ENCODE data around the gene VPS51. TPM values are rescaled to one million over a fixed set of nuclear protein-coding genes. Genes with fewer than 3 reads are reported as not detected.

The VPS51 gene
- total and polyA plus RNA-seq, 9 of the 15 experiments (the other 6 are each of a cell fraction or from before 2014, with no cell fraction given), result 1.8 to 143 (median 46.8) TPM

DNA sequence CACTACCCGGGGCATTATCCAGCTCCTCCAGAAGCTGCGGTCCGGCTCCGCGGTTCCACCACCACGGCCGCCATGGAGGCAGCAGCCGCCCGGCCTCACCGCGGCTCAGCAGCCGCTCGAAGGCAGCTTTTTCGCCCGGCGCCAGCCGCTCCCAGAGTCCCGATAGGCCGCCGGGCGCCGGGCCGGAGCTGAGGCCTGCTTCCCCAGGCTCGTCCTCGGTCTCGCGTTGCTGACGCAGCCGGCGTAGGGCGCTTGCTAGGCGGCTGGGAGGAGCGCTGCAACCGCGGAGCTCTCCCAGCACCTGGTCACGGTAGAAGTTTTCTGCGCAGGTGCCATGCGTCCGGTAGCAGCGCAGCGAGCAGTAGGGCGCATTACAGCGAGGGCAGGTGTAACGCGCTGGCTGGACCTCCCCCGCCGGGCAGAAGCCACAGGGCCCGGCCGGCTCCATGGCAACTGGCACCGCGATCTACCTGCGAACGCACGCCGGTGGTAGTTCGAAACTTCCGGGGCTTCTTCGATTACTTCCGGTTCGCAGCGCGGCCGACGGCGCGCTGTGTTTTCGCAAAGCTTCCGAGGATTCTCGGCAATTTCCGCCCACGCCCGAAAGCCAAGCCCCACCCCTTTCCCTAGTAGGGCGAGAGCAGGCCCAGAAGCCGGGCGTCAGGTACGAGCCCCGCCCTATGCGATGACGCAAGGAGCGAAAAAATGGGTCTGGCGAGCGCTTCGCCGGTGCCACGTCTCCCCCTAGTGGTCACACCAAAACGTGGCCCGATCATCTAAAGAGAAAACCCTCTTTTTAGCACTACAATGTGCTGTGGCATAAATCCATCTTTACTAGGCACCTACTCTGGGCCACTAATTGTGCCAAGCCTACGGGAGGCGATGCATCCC lies 21.4 kb downstream of the VPS51 start, which contains the start of gene ZNHIT2 (continued):
- TF ChIP-seq EHMT2 (IDR thresholded peaks at IDR 0.05) (no peak), DDX20 (tag; IDR thresholded peaks at IDR 0.05; ENCODE audit: low read depth) (no peak), ZFPM2 (CRISPR knock-in tag; IDR thresholded peaks at IDR 0.05) (no peak), ZNF431 (CRISPR knock-in tag; IDR thresholded peaks at IDR 0.05) (0 out of 2 replicates have a peak, but pooled peaks have one; percentile 73), BHLHE40 (IDR thresholded peaks at IDR 0.05; ENCODE audit: low read length) (no peak; the same call in 1 of the 2 replicates), ZNF224 (CRISPR knock-in tag; IDR thresholded peaks at IDR 0.05) (no peak), ADNP (tag; IDR thresholded peaks at IDR 0.05) (no peak), CBX1 (IDR thresholded peaks at IDR 0.05; ENCODE audit: low read depth) (peak; percentile 63; the same call in 1 of the 2 replicates), ETV6 (IDR thresholded peaks at IDR 0.05; ENCODE audit: borderline replicate concordance in 1 of 2, low read depth in 2 of 2, low read length in 1 of 2) (no peak; a peak in 1 of 4 replicates), ETV6 (CRISPR knock-in tag; IDR thresholded peaks at IDR 0.05; ENCODE audit: borderline replicate concordance) (peak; percentile 49; the same call in 1 of the 2 replicates), SLC30A9 (CRISPR knock-in tag; IDR thresholded peaks at IDR 0.05) (no peak)
- TF ChIP-seq, protein P1, sequence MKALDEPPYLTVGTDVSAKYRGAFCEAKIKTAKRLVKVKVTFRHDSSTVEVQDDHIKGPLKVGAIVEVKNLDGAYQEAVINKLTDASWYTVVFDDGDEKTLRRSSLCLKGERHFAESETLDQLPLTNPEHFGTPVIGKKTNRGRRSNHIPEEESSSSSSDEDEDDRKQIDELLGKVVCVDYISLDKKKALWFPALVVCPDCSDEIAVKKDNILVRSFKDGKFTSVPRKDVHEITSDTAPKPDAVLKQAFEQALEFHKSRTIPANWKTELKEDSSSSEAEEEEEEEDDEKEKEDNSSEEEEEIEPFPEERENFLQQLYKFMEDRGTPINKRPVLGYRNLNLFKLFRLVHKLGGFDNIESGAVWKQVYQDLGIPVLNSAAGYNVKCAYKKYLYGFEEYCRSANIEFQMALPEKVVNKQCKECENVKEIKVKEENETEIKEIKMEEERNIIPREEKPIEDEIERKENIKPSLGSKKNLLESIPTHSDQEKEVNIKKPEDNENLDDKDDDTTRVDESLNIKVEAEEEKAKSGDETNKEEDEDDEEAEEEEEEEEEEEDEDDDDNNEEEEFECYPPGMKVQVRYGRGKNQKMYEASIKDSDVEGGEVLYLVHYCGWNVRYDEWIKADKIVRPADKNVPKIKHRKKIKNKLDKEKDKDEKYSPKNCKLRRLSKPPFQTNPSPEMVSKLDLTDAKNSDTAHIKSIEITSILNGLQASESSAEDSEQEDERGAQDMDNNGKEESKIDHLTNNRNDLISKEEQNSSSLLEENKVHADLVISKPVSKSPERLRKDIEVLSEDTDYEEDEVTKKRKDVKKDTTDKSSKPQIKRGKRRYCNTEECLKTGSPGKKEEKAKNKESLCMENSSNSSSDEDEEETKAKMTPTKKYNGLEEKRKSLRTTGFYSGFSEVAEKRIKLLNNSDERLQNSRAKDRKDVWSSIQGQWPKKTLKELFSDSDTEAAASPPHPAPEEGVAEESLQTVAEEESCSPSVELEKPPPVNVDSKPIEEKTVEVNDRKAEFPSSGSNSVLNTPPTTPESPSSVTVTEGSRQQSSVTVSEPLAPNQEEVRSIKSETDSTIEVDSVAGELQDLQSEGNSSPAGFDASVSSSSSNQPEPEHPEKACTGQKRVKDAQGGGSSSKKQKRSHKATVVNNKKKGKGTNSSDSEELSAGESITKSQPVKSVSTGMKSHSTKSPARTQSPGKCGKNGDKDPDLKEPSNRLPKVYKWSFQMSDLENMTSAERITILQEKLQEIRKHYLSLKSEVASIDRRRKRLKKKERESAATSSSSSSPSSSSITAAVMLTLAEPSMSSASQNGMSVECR (CRISPR knock-in tag; IDR thresholded peaks at IDR 0.05), result peak; percentile 96
- TF ChIP-seq, protein P2, sequence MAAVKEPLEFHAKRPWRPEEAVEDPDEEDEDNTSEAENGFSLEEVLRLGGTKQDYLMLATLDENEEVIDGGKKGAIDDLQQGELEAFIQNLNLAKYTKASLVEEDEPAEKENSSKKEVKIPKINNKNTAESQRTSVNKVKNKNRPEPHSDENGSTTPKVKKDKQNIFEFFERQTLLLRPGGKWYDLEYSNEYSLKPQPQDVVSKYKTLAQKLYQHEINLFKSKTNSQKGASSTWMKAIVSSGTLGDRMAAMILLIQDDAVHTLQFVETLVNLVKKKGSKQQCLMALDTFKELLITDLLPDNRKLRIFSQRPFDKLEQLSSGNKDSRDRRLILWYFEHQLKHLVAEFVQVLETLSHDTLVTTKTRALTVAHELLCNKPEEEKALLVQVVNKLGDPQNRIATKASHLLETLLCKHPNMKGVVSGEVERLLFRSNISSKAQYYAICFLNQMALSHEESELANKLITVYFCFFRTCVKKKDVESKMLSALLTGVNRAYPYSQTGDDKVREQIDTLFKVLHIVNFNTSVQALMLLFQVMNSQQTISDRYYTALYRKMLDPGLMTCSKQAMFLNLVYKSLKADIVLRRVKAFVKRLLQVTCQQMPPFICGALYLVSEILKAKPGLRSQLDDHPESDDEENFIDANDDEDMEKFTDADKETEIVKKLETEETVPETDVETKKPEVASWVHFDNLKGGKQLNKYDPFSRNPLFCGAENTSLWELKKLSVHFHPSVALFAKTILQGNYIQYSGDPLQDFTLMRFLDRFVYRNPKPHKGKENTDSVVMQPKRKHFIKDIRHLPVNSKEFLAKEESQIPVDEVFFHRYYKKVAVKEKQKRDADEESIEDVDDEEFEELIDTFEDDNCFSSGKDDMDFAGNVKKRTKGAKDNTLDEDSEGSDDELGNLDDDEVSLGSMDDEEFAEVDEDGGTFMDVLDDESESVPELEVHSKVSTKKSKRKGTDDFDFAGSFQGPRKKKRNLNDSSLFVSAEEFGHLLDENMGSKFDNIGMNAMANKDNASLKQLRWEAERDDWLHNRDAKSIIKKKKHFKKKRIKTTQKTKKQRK (IDR thresholded peaks at IDR 0.05; ENCODE audit: borderline replicate concordance, low read depth, low read length), result no peak
- TF ChIP-seq, protein P3, sequence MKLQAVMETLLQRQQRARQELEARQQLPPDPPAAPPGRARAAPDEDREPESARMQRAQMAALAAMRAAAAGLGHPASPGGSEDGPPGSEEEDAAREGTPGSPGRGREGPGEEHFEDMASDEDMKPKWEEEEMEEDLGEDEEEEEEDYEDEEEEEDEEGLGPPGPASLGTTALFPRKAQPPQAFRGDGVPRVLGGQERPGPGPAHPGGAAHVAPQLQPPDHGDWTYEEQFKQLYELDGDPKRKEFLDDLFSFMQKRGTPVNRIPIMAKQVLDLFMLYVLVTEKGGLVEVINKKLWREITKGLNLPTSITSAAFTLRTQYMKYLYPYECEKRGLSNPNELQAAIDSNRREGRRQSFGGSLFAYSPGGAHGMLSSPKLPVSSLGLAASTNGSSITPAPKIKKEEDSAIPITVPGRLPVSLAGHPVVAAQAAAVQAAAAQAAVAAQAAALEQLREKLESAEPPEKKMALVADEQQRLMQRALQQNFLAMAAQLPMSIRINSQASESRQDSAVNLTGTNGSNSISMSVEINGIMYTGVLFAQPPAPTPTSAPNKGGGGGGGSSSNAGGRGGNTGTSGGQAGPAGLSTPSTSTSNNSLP (IDR thresholded peaks at IDR 0.05; ENCODE audit: borderline replicate concordance, low read depth, low read length), result no peak
- TF ChIP-seq, protein P4, sequence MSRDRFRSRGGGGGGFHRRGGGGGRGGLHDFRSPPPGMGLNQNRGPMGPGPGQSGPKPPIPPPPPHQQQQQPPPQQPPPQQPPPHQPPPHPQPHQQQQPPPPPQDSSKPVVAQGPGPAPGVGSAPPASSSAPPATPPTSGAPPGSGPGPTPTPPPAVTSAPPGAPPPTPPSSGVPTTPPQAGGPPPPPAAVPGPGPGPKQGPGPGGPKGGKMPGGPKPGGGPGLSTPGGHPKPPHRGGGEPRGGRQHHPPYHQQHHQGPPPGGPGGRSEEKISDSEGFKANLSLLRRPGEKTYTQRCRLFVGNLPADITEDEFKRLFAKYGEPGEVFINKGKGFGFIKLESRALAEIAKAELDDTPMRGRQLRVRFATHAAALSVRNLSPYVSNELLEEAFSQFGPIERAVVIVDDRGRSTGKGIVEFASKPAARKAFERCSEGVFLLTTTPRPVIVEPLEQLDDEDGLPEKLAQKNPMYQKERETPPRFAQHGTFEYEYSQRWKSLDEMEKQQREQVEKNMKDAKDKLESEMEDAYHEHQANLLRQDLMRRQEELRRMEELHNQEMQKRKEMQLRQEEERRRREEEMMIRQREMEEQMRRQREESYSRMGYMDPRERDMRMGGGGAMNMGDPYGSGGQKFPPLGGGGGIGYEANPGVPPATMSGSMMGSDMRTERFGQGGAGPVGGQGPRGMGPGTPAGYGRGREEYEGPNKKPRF (IDR thresholded peaks at IDR 0.05; ENCODE audit: low read depth, low read length), result no peak

Data from K562 (cell line).